GM19397 (cell line): ENCODE data around the gene LAMP5.

Experiments
- ATAC-seq: cut with Tn5 transposase; IDR thresholded peaks from one replicate; pipeline ENCODE4 v1.9.1; 2021; ENCODE audit warnings: mild to moderate bottlenecking, moderate library complexity; ENCODE audit not compliant: unreplicated experiment

The LAMP5 gene

GRCh38 chr20:9499126-9499899, 15.1 kb upstream of the LAMP5 start:
- ATAC-seq: no peak

GRCh38 chr20:9500121-9500520, 14.3 kb upstream of the LAMP5 start:
- peak; percentile 61 for ATAC-seq

- ATAC-seq: no peak
These were observed 12.9 kb upstream of the LAMP5 start for GRCh38 chr20:9501473-9501872.

GRCh38 chr20:9503526-9504245, 10.7 kb upstream of the LAMP5 start:
- ATAC-seq: no peak

GRCh38 chr20:9506280-9506821, 8.0 kb upstream of the LAMP5 start:
- no peak for ATAC-seq

- ATAC-seq: no peak
These were observed 7.4 kb upstream of the LAMP5 start for GRCh38 chr20:9506964-9507369.

- no peak for ATAC-seq
These were observed 6.7 kb upstream of the LAMP5 start for GRCh38 chr20:9507544-9508239.

GRCh38 chr20:9508240-9508661, 6.1 kb upstream of the LAMP5 start:
- ATAC-seq: no peak

- no peak for ATAC-seq
These were observed 5.7 kb upstream of the LAMP5 start for GRCh38 chr20:9508696-9509178.

- ATAC-seq: no peak
These were observed 5.1 kb upstream of the LAMP5 start for GRCh38 chr20:9509246-9509645.

GRCh38 chr20:9510911-9511310, 3.5 kb upstream of the LAMP5 start:
- no peak for ATAC-seq

- no peak for ATAC-seq
These were observed 324 bp upstream of the LAMP5 start for GRCh38 chr20:9514072-9514460.

- no peak for ATAC-seq
These were observed 810 bp downstream of the LAMP5 start for GRCh38 chr20:9515214-9515585.

GRCh38 chr20:9515741-9516233, 1.4 kb downstream of the LAMP5 start:
- no peak for ATAC-seq

- ATAC-seq: no peak
These were observed 2.0 kb downstream of the LAMP5 start for GRCh38 chr20:9516234-9516871.

- ATAC-seq: no peak
These were observed 3.1 kb downstream of the LAMP5 start for GRCh38 chr20:9517297-9518162.

- ATAC-seq: no peak
These were observed 4.3 kb downstream of the LAMP5 start for GRCh38 chr20:9518576-9519175.

- no peak for ATAC-seq
These were observed 5.7 kb downstream of the LAMP5 start for GRCh38 chr20:9520086-9520485.

GRCh38 chr20:9523636-9524035, 9.2 kb downstream of the LAMP5 start:
- no peak for ATAC-seq
